CD8-positive, alpha-beta memory T cell (primary cell): ENCODE data around the gene RPUSD1. TPM values are rescaled to one million over a fixed set of nuclear protein-coding genes. Genes with fewer than 3 reads are reported as not detected.
A peak's percentile ranks its signal among the peaks of the same experiment; 100 is the strongest.

Experiments
- CTCF ChIA-PET: fragments of 350-600 bp; sonication (Branson Sonifier 250); formaldehyde crosslinking; loops from one replicate; lab custom pipeline; 2021; ENCODE audit warnings: antibody characterized with exemption; lab: Charles Lee
- POLR2A ChIA-PET: fragments of 350-600 bp; sonication (Branson Sonifier 250); formaldehyde crosslinking; loops from one replicate; lab custom pipeline; 2021; ENCODE audit warnings: antibody characterized with exemption; lab: Charles Lee
- DNase-seq, 5 donors: peaks; one replicate each; pipeline versions ENCODE4 v3.0.0 to v3.0.0-alpha.2; 2020 to 2022; ENCODE audit warnings: mixed read lengths in 1 of 5
- H3K27ac ChIP-seq: one replicate; pipeline ENCODE4 v1.7.0; 2013; ENCODE audit warnings: low read depth, mild to moderate bottlenecking, low read length, moderate library complexity
- H3K27me3 ChIP-seq: 2 replicates; pipeline ENCODE4 v1.7.0; 2013; ENCODE audit warnings: low read length, mild to moderate bottlenecking; ENCODE audit not compliant: insufficient read depth, poor library complexity, severe bottlenecking
- H3K36me3 ChIP-seq: 2 replicates; pipeline ENCODE4 v1.7.0; 2013; ENCODE audit warnings: mild to moderate bottlenecking, low read length, moderate library complexity; ENCODE audit not compliant: insufficient read depth
- H3K4me1 ChIP-seq: 2 replicates; pipeline ENCODE4 v1.7.0; 2013; ENCODE audit warnings: mild to moderate bottlenecking, low read length, moderate library complexity; ENCODE audit not compliant: insufficient read depth
- H3K4me3 ChIP-seq: 2 replicates; pipeline ENCODE4 v1.7.0; 2013; ENCODE audit warnings: mild to moderate bottlenecking, low read length
- H3K9me3 ChIP-seq: 2 replicates; pipeline ENCODE4 v1.7.0; 2013; ENCODE audit warnings: mild to moderate bottlenecking, low read length
- H3K27ac Mint-ChIP-seq, 8 donors: one replicate each; pipeline ENCODE4 v1.8.0; 2020 to 2021; ENCODE audit warnings: mixed read lengths in 8 of 8, mild to moderate bottlenecking in 6 of 8, inconsistent platforms in 3 of 8, moderate library complexity in 3 of 8
- H3K27me3 Mint-ChIP-seq, 2 donors: one replicate each; pipeline ENCODE4 v1.8.0; 2020 to 2021; ENCODE audit warnings: mixed read lengths in 2 of 2, mild to moderate bottlenecking in 1 of 2, moderate library complexity in 1 of 2
- H3K36me3 Mint-ChIP-seq, 3 donors: one replicate each; pipeline ENCODE4 v1.8.0; 2020 to 2021; ENCODE audit warnings: mixed read lengths in 3 of 3, inconsistent platforms in 1 of 3, mild to moderate bottlenecking in 1 of 3
- H3K4me1 Mint-ChIP-seq, 3 donors: one replicate each; pipeline ENCODE4 v1.8.0; 2020 to 2021; ENCODE audit warnings: mixed read lengths in 3 of 3, inconsistent platforms in 1 of 3, mild to moderate bottlenecking in 1 of 3
- H3K4me3 Mint-ChIP-seq, 7 donors: one replicate each; pipeline ENCODE4 v1.8.0; 2020 to 2021; ENCODE audit warnings: mixed read lengths in 7 of 7, mild to moderate bottlenecking in 6 of 7, moderate library complexity in 4 of 7, inconsistent platforms in 2 of 7
- H3K9me3 Mint-ChIP-seq, 5 donors: one replicate each; pipeline ENCODE4 v1.8.0; 2020 to 2022; ENCODE audit warnings: mixed read lengths in 5 of 5, mild to moderate bottlenecking in 3 of 5, moderate library complexity in 2 of 5, inconsistent platforms in 1 of 5
- polyA plus RNA-seq: library from polyadenylated mRNA; unstranded; fragments of 300-500 nt; fragmentation: Illumina TruSeq; gene quantifications from one replicate; pipeline ENCODE4 v1.2.3, GENCODE V29; 2021
- total RNA-seq, 2 experiments: library from RNA; stranded (reverse); gene quantifications; one replicate each; pipeline ENCODE4 v1.2.3, GENCODE V29; 2021

RPUSD1 gene
- total and polyA plus RNA-seq, 3 experiments from 2014 or later = 34.2 to 44.5 (median 40.2) TPM

DNA sequence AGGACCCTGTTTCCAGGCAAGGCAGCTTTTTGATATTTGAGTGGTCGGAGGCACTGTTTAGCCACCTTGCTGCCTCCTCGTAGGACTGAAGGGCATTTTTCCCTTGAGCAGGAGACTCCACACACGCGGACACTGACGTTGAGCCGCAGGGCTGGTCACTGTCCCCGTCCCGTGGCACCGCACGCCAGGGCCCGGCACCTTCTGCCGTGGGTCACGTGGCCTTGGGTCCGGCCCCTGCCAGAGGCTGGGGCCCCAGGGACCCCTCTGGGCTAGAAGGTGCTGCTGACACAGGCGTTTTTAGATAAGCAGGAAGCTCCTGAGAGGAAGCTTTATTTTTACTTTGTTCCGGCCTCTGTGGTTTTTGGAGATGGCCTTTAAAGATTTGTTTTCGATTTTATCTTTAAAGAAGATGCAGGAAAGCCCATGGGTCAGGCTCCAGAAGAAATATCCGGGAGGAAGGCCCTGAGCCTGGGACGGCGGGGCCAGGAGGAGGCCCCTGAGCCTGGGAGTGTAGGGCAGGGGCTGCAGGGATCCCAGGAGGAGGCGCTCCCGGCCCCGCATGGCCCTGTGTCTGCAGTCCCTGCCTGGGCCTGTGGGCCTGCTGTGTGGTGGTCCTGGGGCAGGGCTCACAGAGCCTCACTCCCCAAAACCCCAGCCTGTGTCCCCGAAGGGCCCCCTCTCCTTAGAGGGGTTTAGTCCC is 42.8 kb upstream of the RPUSD1 start:
- H3K36me3 Mint-ChIP-seq = no peaks in the 10 kb centered on the region
- H3K27ac Mint-ChIP-seq = no peak overlapping the region
- no peak overlapping the region for H3K27ac ChIP-seq
- H3K4me1 Mint-ChIP-seq = no peaks in the 10 kb centered on the region
- peaks cover 7 to 8% of the 10 kb centered on the region in 2 donors for H3K27me3 Mint-ChIP-seq
- H3K4me3 ChIP-seq = no peak overlapping the region
- H3K36me3 ChIP-seq = no peaks in the 10 kb centered on the region
- H3K27me3 ChIP-seq = no peaks in the 10 kb centered on the region
- POLR2A ChIA-PET = no interaction called here
- H3K4me1 ChIP-seq = no peaks in the 10 kb centered on the region
- DNase-seq = no peak
- peaks cover 1% of the 10 kb centered on the region for H3K9me3 ChIP-seq
- CTCF ChIA-PET = no interaction called here
- peaks cover 0 to 7% (median 0%) of the 10 kb centered on the region in 5 donors for H3K9me3 Mint-ChIP-seq
- H3K4me3 Mint-ChIP-seq = no peak overlapping the region

DNA sequence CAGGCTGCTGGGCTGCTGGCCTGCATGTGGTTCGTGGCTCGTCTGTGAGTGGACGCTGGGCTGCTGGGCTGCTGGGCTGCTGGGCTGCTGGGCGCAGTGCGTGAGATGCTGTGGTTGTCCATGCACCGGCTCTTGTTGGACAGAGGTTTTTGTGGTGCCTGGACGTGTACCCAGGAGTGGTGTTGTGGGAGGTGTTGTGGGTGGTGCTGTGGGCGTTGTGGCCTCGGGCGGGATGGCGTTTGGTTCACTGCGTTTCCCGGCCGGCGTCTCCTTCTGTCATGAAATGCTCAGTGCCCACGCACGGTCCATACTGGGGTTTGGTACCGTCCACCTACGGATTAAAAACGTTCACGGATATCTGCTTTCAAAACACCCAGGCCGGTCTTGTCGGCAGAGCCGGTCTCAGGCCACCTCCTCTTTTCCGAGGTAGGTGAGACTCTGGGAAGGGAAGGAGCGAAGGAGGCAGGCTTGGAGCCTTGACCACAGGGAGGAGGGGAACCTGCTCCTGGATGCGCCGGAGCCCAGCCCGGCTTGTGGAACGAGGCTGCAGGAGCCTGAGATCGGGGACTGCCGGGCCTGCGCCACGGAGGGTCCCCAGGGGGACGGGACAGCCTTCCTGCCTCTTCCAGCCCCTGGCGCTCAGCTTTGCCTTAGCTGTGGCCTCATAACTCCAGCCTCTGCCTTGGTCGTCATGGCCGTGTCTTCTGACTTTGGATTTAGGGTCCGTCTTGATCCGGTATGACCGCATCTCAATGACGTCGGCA is 42.1 kb upstream of the RPUSD1 start:
- Histone ChIP-seq H3K27ac (no peak overlapping the region), H3K27me3 (no peaks in the 10 kb centered on the region), H3K9me3 (no peaks in the 10 kb centered on the region), H3K36me3 (no peaks in the 10 kb centered on the region), H3K4me1 (no peaks in the 10 kb centered on the region), H3K4me3 (no peak overlapping the region)
- peaks cover 7 to 14% of the 10 kb centered on the region in 2 donors for H3K27me3 Mint-ChIP-seq
- DNase-seq = no peak
- CTCF ChIA-PET = no interaction called here
- H3K36me3 Mint-ChIP-seq = no peaks in the 10 kb centered on the region
- H3K9me3 Mint-ChIP-seq = peaks cover 0 to 5% (median 0%) of the 10 kb centered on the region in 5 donors
- H3K4me3 Mint-ChIP-seq = no peak overlapping the region
- POLR2A ChIA-PET = no interaction called here
- peak overlapping the region in 1 of 8 donors; percentile 61 for H3K27ac Mint-ChIP-seq
- no peaks in the 10 kb centered on the region for H3K4me1 Mint-ChIP-seq

DNA sequence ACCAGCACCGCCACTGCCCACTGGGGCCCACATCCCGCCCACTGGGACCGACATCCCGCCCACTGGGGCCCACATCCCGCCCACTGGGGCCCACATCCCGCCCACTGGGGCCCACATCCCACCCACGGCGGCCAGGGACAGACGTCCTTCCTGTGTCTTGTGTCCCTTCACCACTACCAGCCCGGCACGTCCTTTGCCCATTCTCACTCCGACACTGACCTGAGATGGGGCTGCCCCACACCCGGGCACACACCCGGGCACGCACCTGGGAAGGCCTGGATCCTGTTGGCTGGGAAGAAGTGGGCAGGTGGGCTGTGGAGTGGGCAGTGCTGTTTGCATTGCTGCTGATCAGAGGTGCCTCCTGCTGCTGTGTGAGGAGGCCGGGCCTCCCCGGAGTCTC is 40.7 kb upstream of the RPUSD1 start:
- no peak overlapping the region for H3K27ac Mint-ChIP-seq
- Histone ChIP-seq H3K36me3 (no peaks in the 10 kb centered on the region), H3K4me3 (no peak overlapping the region), H3K27ac (no peak overlapping the region), H3K9me3 (no peaks in the 10 kb centered on the region), H3K4me1 (no peaks in the 10 kb centered on the region), H3K27me3 (no peaks in the 10 kb centered on the region)
- H3K9me3 Mint-ChIP-seq = no peaks in the 10 kb centered on the region
- ChIA-PET POLR2A (no interaction called here), CTCF (no interaction called here)
- no peak for DNase-seq
- H3K27me3 Mint-ChIP-seq = peaks cover 5 to 14% of the 10 kb centered on the region in 2 donors
- no peaks in the 10 kb centered on the region for H3K36me3 Mint-ChIP-seq
- H3K4me3 Mint-ChIP-seq = no peak overlapping the region
- H3K4me1 Mint-ChIP-seq = no peaks in the 10 kb centered on the region

DNA sequence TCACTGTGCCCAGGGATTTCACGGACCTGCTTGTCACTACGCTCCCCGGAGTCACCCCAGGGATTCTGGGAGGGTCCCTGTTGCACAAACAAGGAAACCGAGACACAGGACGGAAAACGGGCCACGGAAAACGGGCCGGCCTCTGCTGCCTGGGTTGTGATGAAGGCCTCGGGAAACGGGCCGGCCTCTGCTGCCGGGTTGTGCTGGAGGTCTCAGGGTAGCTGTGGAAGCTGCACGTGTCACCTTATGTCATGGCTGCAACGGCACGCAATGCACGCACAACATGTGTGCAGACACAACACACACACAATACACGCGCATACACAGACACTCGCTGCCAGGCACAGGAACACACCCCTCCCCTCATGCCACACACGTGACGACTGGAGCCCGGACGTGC is 39.3 kb upstream of the RPUSD1 start:
- H3K4me3 Mint-ChIP-seq = no peak overlapping the region
- ChIA-PET POLR2A (no interaction called here), CTCF (no interaction called here)
- H3K36me3 ChIP-seq = no peaks in the 10 kb centered on the region
- no peaks in the 10 kb centered on the region for H3K4me1 ChIP-seq
- no peak overlapping the region for H3K27ac ChIP-seq
- H3K27me3 ChIP-seq = no peaks in the 10 kb centered on the region
- peaks cover 5 to 19% of the 10 kb centered on the region in 2 donors for H3K27me3 Mint-ChIP-seq
- DNase-seq = no peak
- no peaks in the 10 kb centered on the region for H3K9me3 Mint-ChIP-seq
- no peaks in the 10 kb centered on the region for H3K9me3 ChIP-seq
- no peak overlapping the region for H3K27ac Mint-ChIP-seq
- H3K4me3 ChIP-seq = no peak overlapping the region
- H3K4me1 Mint-ChIP-seq = no peaks in the 10 kb centered on the region
- H3K36me3 Mint-ChIP-seq = no peaks in the 10 kb centered on the region

DNA sequence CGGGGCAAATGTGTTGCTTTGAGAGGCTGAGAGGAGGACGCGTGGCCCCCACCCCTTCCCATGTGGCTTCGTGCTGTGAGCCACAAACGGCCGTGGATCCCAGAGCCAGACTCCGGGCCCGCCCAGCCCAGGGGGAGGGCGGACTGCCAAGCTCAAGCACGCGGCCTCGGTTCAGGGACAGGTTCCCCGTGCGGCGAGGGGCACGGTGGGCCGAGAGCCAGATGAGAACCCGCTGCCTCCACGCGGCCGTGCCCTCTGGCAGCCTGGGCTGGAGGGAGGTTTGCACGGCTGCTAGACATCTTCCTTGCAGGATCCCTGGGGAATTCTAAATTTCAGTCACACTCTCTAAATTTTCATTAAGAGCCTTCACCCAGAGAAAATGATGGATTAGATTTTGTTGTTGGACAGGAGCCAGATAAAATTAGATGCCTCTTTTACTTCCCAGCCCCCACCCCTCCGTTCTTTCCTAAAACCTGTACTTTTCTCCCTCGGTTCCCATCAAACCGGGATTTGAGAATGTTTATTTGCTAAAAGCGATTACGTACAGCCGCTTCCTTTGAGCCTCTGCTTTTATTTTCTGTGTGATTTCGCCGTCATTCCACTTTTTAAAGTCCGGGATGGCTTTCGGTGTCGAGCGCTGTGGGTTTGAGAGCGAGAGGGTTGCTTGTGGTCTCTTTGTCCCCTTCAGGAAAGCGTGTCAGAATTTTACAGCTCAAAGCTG is 37.3 kb upstream of the RPUSD1 start:
- no peak for DNase-seq
- ChIA-PET POLR2A (no interaction called here), CTCF (no interaction called here)
- H3K4me3 Mint-ChIP-seq = no peak overlapping the region
- H3K9me3 Mint-ChIP-seq = no peaks in the 10 kb centered on the region
- peak overlapping the region in 1 of 8 donors; percentile 63 for H3K27ac Mint-ChIP-seq
- peaks cover 7 to 27% of the 10 kb centered on the region in 2 donors for H3K27me3 Mint-ChIP-seq
- no peaks in the 10 kb centered on the region for H3K4me1 ChIP-seq
- no peaks in the 10 kb centered on the region for H3K27me3 ChIP-seq
- H3K36me3 ChIP-seq = no peaks in the 10 kb centered on the region
- no peak overlapping the region for H3K27ac ChIP-seq
- no peaks in the 10 kb centered on the region for H3K36me3 Mint-ChIP-seq
- H3K4me3 ChIP-seq = no peak overlapping the region
- peaks cover 0 to 5% (median 0%) of the 10 kb centered on the region in 3 donors for H3K4me1 Mint-ChIP-seq
- H3K9me3 ChIP-seq = no peaks in the 10 kb centered on the region

DNA sequence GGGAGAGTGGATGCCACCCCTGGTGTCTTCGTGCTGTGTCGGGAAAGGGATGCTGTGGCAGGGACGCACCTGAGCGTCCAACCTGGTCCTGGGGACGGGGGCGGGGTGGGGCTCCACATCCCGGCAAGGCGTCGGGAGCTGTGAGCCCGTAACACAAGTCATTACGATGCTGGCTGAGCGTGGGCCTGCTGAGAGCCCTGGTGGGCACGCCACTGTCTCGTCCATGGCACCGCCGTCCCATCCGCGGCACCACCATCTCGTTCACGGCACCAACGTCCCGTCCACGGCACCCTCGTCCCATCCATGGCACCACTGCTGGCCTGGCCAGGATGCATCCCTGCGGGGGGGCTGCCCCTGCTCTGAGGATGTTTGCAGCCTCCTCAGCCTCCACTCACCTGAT is 36.4 kb upstream of the RPUSD1 start:
- POLR2A ChIA-PET = no interaction called here
- H3K36me3 Mint-ChIP-seq = no peaks in the 10 kb centered on the region
- H3K4me3 ChIP-seq = no peak overlapping the region
- H3K27ac Mint-ChIP-seq = no peak overlapping the region
- peaks cover 9 to 26% of the 10 kb centered on the region in 2 donors for H3K27me3 Mint-ChIP-seq
- H3K36me3 ChIP-seq = no peaks in the 10 kb centered on the region
- H3K4me3 Mint-ChIP-seq = no peak overlapping the region
- H3K9me3 ChIP-seq = no peaks in the 10 kb centered on the region
- no peak overlapping the region for H3K27ac ChIP-seq
- no peaks in the 10 kb centered on the region for H3K9me3 Mint-ChIP-seq
- CTCF ChIA-PET = no interaction called here
- peaks cover 4 to 11% (median 5%) of the 10 kb centered on the region in 3 donors for H3K4me1 Mint-ChIP-seq
- peaks cover 4% of the 10 kb centered on the region for H3K4me1 ChIP-seq
- H3K27me3 ChIP-seq = peaks cover under 1% of the 10 kb centered on the region
- DNase-seq = no peak

GRCh38 chr16:824194-824593 is 36.0 kb upstream of the RPUSD1 start:
- DNase-seq = no peak
- Mint-ChIP-seq H3K4me3 (no peak overlapping the region), H3K4me1 (peaks cover 6 to 15% (median 9%) of the 10 kb centered on the region in 3 donors), H3K36me3 (no peaks in the 10 kb centered on the region), H3K27me3 (peaks cover 13 to 28% of the 10 kb centered on the region in 2 donors), H3K9me3 (no peaks in the 10 kb centered on the region), H3K27ac (no peak overlapping the region)
- H3K9me3 ChIP-seq = no peaks in the 10 kb centered on the region
- no peaks in the 10 kb centered on the region for H3K36me3 ChIP-seq
- H3K27me3 ChIP-seq = peaks cover 4% of the 10 kb centered on the region
- no peak overlapping the region for H3K4me3 ChIP-seq
- ChIA-PET CTCF (no interaction called here), POLR2A (no interaction called here)
- H3K4me1 ChIP-seq = peaks cover 7% of the 10 kb centered on the region
- H3K27ac ChIP-seq = no peak overlapping the region

- Histone ChIP-seq H3K4me3 (no peak overlapping the region), H3K9me3 (no peaks in the 10 kb centered on the region), H3K27me3 (peaks cover 4% of the 10 kb centered on the region), H3K4me1 (peaks cover 7% of the 10 kb centered on the region), H3K27ac (no peak overlapping the region), H3K36me3 (no peaks in the 10 kb centered on the region)
- H3K27me3 Mint-ChIP-seq = peaks cover 12 to 28% of the 10 kb centered on the region in 2 donors
- H3K4me1 Mint-ChIP-seq = peaks cover 7 to 16% (median 10%) of the 10 kb centered on the region in 3 donors
- H3K9me3 Mint-ChIP-seq = no peaks in the 10 kb centered on the region
- ChIA-PET POLR2A (no interaction called here), CTCF (no interaction called here)
- H3K36me3 Mint-ChIP-seq = no peaks in the 10 kb centered on the region
- H3K27ac Mint-ChIP-seq = peak overlapping the region in 1 of 8 donors; percentile 19
- H3K4me3 Mint-ChIP-seq = no peak overlapping the region
- DNase-seq = no peak
These were observed 34.7 kb upstream of the RPUSD1 start for GRCh38 chr16:822909-823297.
